OCI-LY3 (cell line): ENCODE data around the gene PTAFR.

Source experiments
- EZH2phosphoT487 ChIP-seq: fragments of 200-600 bp; shearing (Covaris generic); IDR thresholded peaks from 2 replicates; pipeline ENCODE4 v1.6.1; 2018; ENCODE audit warnings: antibody characterized with exemption, mixed run types, low read depth
- TF ChIP-seq, protein P1 (sequence below): fragments of 200-600, 300-600 bp; sonication (generic); IDR thresholded peaks from 2 replicates; pipeline ENCODE4 v1.5.1; 2014; ENCODE audit warnings: antibody characterized with exemption, low read length, low read depth

DNA sequence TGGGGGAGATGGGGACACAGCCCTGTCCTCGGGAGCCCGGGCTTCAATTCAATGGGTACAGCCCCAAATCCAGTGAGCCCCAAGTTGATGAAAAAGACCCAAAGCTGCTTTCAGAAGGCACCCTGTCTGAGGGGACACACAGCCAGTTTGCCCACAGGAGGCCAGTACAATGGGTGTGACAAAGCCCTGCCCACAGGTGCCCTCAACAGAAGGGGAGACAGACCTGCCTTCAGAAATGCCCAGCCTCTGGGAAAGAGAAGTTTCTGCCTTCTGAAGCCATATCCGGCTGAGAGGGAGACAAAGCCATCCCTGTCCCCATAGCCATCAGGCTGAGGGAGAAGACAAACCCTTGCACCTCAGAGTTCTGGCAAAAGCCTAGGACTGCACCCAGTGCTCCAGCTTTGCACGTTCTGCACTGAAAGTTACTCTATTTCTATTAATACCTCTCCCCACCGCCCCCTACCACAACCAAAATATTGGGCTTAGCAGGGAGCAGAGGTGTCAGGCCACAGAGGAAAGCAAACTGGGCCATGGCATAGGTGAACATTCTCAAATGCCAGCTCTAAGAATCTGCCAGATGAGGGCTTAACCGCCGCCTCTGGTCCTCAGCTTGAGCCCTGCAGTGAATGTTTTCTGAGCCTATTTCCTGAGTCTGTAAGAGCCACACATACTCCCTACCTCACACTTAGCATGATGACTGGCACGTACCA, 18.0 kb upstream of the PTAFR start:
- TF ChIP-seq, protein P1, sequence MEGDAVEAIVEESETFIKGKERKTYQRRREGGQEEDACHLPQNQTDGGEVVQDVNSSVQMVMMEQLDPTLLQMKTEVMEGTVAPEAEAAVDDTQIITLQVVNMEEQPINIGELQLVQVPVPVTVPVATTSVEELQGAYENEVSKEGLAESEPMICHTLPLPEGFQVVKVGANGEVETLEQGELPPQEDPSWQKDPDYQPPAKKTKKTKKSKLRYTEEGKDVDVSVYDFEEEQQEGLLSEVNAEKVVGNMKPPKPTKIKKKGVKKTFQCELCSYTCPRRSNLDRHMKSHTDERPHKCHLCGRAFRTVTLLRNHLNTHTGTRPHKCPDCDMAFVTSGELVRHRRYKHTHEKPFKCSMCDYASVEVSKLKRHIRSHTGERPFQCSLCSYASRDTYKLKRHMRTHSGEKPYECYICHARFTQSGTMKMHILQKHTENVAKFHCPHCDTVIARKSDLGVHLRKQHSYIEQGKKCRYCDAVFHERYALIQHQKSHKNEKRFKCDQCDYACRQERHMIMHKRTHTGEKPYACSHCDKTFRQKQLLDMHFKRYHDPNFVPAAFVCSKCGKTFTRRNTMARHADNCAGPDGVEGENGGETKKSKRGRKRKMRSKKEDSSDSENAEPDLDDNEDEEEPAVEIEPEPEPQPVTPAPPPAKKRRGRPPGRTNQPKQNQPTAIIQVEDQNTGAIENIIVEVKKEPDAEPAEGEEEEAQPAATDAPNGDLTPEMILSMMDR: no peak
- TF ChIP-seq EZH2phosphoT487: no peak
